MCF 10A (cell line): ENCODE data around the gene NIPAL1. TPM values are rescaled to one million over a fixed set of nuclear protein-coding genes. Genes with fewer than 3 reads are reported as not detected.

ENCODE experiments used
- BruUV-seq: library from RNA; stranded (reverse); fragments of 400-500 nt; replicated peaks from 2 replicates; lab custom pipeline; 2021; lab: Mats Ljungman, UMichigan
- CTCF ChIA-PET: fragments of 300-600 bp; sonication (Branson Sonifier 250); formaldehyde crosslinking; extraction: SDS; loops from one replicate; lab custom pipeline; 2021; ENCODE audit warnings: antibody characterized with exemption, inconsistent platforms; lab: Yijun Ruan, JAX
- POLR2A ChIA-PET: fragments of 300-600, 350-650 bp; sonication (Branson Sonifier 250); formaldehyde crosslinking; extraction: SDS; loops from one replicate; lab custom pipeline; 2020; ENCODE audit warnings: antibody characterized with exemption, inconsistent platforms; lab: Yijun Ruan, JAX
- DNase-seq: peaks from one replicate; pipeline ENCODE4 v3.0.0-alpha.2; 2018; ENCODE audit not compliant: unreplicated experiment
- H3K27ac Mint-ChIP-seq: one replicate; pipeline ENCODE4 v1.8.0; 2022; ENCODE audit warnings: mild to moderate bottlenecking, low read depth, mixed read lengths; ENCODE audit not compliant: unreplicated experiment
- H3K27me3 Mint-ChIP-seq: one replicate; pipeline ENCODE4 v1.8.0; 2022; ENCODE audit warnings: mixed read lengths; ENCODE audit not compliant: insufficient read depth, unreplicated experiment
- H3K36me3 Mint-ChIP-seq: one replicate; pipeline ENCODE4 v1.8.0; 2022; ENCODE audit warnings: mild to moderate bottlenecking, moderate library complexity, mixed read lengths; ENCODE audit not compliant: insufficient read depth, unreplicated experiment
- H3K4me1 Mint-ChIP-seq: one replicate; pipeline ENCODE4 v1.8.0; 2022; ENCODE audit warnings: mixed read lengths; ENCODE audit not compliant: insufficient read depth, unreplicated experiment
- H3K4me3 Mint-ChIP-seq: one replicate; pipeline ENCODE4 v1.8.0; 2022; ENCODE audit warnings: mild to moderate bottlenecking, moderate library complexity, mixed read lengths; ENCODE audit not compliant: unreplicated experiment
- H3K9me3 Mint-ChIP-seq: one replicate; pipeline ENCODE4 v1.8.0; 2022; ENCODE audit warnings: mixed read lengths; ENCODE audit not compliant: unreplicated experiment
- intact Hi-C: fragments of 100-400 bp; cut with micrococcal nuclease; formaldehyde crosslinking; loops from 2 replicates; pipeline ENCODE4 v1.14.1; 2022
- total RNA-seq: library from RNA; stranded (reverse); gene quantifications from 2 replicates; pipeline ENCODE4 v1.2.3, GENCODE V29; 2022
- TF ChIP-seq, protein P1 (sequence below): fragments of 200-600 bp; IDR thresholded peaks from one replicate; pipeline ENCODE4 v1.8.0; 2022; ENCODE audit warnings: antibody characterized with exemption, mild to moderate bottlenecking; ENCODE audit not compliant: unreplicated experiment

NIPAL1 gene
- total RNA-seq, 1 experiment from 2014 or later = 10.0 TPM

DNA sequence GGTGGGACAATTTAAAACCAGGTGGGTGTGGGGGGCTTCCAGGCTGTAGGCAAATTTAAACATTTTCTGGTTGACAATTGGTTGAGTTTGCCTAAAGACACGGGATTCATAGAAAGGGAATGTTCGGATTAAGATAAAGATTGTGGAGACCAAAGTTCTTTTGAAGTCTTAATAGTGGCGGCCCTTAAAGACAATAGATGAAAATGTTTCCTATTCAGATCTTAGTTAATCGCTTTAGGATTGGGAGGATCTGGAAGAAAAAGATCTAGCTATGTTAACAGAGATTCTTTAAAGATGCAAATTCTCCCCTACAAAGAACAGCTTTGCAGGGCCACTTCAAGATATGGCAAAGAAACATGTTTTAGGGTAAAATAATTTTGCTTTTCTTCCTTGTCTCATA lies 4.8 kb upstream of the NIPAL1 start:
- no peaks in the 10 kb centered on the region for H3K9me3 Mint-ChIP-seq
- ChIA-PET CTCF (interaction anchor here (0.6 to 1.3 kb wide), 2 partner anchors 10 to 306 kb away, joined by 3 to 4 read pairs; no protein-coding TSS in a partner anchor), POLR2A (no interaction called here)
- TF ChIP-seq, protein P1, sequence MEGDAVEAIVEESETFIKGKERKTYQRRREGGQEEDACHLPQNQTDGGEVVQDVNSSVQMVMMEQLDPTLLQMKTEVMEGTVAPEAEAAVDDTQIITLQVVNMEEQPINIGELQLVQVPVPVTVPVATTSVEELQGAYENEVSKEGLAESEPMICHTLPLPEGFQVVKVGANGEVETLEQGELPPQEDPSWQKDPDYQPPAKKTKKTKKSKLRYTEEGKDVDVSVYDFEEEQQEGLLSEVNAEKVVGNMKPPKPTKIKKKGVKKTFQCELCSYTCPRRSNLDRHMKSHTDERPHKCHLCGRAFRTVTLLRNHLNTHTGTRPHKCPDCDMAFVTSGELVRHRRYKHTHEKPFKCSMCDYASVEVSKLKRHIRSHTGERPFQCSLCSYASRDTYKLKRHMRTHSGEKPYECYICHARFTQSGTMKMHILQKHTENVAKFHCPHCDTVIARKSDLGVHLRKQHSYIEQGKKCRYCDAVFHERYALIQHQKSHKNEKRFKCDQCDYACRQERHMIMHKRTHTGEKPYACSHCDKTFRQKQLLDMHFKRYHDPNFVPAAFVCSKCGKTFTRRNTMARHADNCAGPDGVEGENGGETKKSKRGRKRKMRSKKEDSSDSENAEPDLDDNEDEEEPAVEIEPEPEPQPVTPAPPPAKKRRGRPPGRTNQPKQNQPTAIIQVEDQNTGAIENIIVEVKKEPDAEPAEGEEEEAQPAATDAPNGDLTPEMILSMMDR = no peak
- H3K27me3 Mint-ChIP-seq = no peaks in the 10 kb centered on the region
- H3K36me3 Mint-ChIP-seq = no peaks in the 10 kb centered on the region
- intact Hi-C loops = no loop called here
- no TSS peak for BruUV-seq
- H3K4me1 Mint-ChIP-seq = no peaks in the 10 kb centered on the region
- no peak overlapping the region for H3K27ac Mint-ChIP-seq
- no peak overlapping the region for H3K4me3 Mint-ChIP-seq
- DNase-seq = no peak

DNA sequence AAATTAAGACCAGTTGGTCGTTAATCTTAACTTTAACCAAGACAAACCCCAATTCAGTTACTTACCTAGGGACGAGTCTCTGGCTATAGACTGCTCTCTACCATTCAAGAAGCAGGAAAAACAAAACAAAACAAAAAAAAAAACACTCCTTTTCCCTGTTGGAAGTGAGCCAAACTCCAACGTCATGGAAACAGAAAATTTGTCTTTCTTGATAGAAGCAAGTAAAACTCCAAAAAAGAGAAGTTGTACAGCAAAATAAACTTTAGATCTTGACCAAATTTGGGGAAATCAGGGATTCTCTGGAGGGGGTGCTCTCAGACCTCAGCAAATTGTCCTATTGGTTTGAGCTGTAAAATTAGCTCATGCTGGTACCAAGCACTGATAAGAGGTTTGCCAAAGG lies 3.7 kb upstream of the NIPAL1 start:
- TF ChIP-seq, protein P1 = no peak
- Mint-ChIP-seq H3K4me1 (peaks cover 5% of the 10 kb centered on the region), H3K27me3 (no peaks in the 10 kb centered on the region), H3K36me3 (no peaks in the 10 kb centered on the region), H3K27ac (no peak overlapping the region), H3K4me3 (no peak overlapping the region), H3K9me3 (no peaks in the 10 kb centered on the region)
- DNase-seq = no peak
- POLR2A ChIA-PET = no interaction called here
- CTCF ChIA-PET = interaction anchor here (0.6 to 1.7 kb wide), 3 partner anchors 21 to 469 kb away, joined by 3 read pairs; no protein-coding TSS in a partner anchor
- intact Hi-C loops = no loop called here
- no TSS peak for BruUV-seq

DNA sequence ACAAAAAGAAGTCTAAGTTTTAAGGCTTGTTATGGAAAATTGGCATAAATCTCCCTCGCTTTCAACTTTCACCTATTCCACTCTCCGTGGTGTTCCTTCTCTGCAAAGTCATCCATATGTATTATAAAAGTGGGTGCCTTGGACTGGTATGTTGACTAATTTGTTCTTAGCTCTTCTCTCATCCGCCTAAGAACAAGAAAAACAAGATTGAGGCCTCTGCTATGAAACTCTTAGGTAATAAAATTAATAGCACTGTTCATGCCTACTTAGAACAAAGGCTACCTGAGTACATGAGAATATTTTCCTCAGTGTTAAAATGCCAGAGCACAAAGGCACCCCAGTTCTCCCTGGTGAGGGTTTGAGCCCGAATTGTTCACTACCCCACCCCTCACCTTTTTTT lies 1.4 kb upstream of the NIPAL1 start:
- DNase-seq = no peak
- H3K36me3 Mint-ChIP-seq = no peaks in the 10 kb centered on the region
- peaks cover 5% of the 10 kb centered on the region for H3K4me1 Mint-ChIP-seq
- no TSS peak for BruUV-seq
- POLR2A ChIA-PET = no interaction called here
- no peak overlapping the region for H3K27ac Mint-ChIP-seq
- intact Hi-C loops = no loop called here
- no peaks in the 10 kb centered on the region for H3K27me3 Mint-ChIP-seq
- H3K9me3 Mint-ChIP-seq = no peaks in the 10 kb centered on the region
- CTCF ChIA-PET = interaction anchor here (1.3 kb wide), 1 partner anchor 72 kb away, joined by 3 read pairs; no protein-coding TSS in a partner anchor
- TF ChIP-seq, protein P1 = no peak
- H3K4me3 Mint-ChIP-seq = no peak overlapping the region

- no peaks in the 10 kb centered on the region for H3K36me3 Mint-ChIP-seq
- peak overlapping the region; percentile 86 for H3K4me3 Mint-ChIP-seq
- POLR2A ChIA-PET = no interaction called here
- BruUV-seq = no TSS peak
- H3K9me3 Mint-ChIP-seq = no peaks in the 10 kb centered on the region
- peaks cover 5% of the 10 kb centered on the region for H3K4me1 Mint-ChIP-seq
- no peaks in the 10 kb centered on the region for H3K27me3 Mint-ChIP-seq
- CTCF ChIA-PET = no interaction called here
- TF ChIP-seq, protein P1 = no peak
- intact Hi-C loops = no loop called here
- DNase-seq = no peak
- no peak overlapping the region for H3K27ac Mint-ChIP-seq
Measured at GRCh38 chr4:48015678-48016077, 894 bp upstream of the NIPAL1 start.
